GM12878 (cell line): Measurements from ENCODE around the gene ZSCAN22. TPM values are rescaled to one million over a fixed set of nuclear protein-coding genes. Genes with fewer than 3 reads are reported as not detected.

Source experiments
- ATAC-seq: fragments of 200-7000 bp; cut with Tn5 transposase; 3 replicates; pipeline ENCODE4 v1.9.1; 2020; ENCODE audit warnings: mild to moderate bottlenecking, moderate library complexity
- BruUV-seq: library from RNA; stranded (reverse); fragments of 400-500 nt; replicated peaks from 2 replicates; lab custom pipeline; 2021; lab: Mats Ljungman, UMichigan
- CTCF ChIA-PET: fragments of 300-600 bp; sonication (Branson Sonifier 250); formaldehyde crosslinking; extraction: SDS; loops from one replicate; lab custom pipeline; 2021; ENCODE audit warnings: inconsistent platforms; lab: Yijun Ruan, JAX
- POLR2A ChIA-PET: fragments of 350-600 bp; formaldehyde crosslinking; extraction: SDS; loops from one replicate; lab custom pipeline; 2021; ENCODE audit warnings: inconsistent platforms; lab: Charles Lee
- RAD21 ChIA-PET: fragments of 300-600 bp; sonication (Branson Sonifier 250); formaldehyde crosslinking; loops from one replicate; lab custom pipeline; 2023; ENCODE audit warnings: antibody characterized with exemption; ENCODE audit not compliant: unreplicated experiment; lab: Charles Lee
- SMC1A ChIA-PET: fragments of 300-600 bp; sonication (Branson Sonifier 250); formaldehyde crosslinking; loops from one replicate; lab custom pipeline; 2023; ENCODE audit not compliant: unreplicated experiment, uncharacterized antibody; lab: Charles Lee
- DNase-seq: peaks from one replicate; pipeline ENCODE4 v3.0.0-alpha.2; 2011; ENCODE audit warnings: low read depth, low spot score
- FAIRE-seq: peaks from 3 replicates; lab custom pipeline; 2011; peaks lifted over from hg19 to GRCh38; lab: Jason Lieb, UNC
- H2AFZ ChIP-seq: 2 replicates; pipeline ENCODE4 v1.6.0; 2011; ENCODE audit warnings: low read depth, low read length, control low read depth; ENCODE audit not compliant: control insufficient read depth
- H3K27ac ChIP-seq: 2 replicates; pipeline ENCODE4 v1.5.1; 2011; ENCODE audit warnings: control low read depth; ENCODE audit not compliant: control insufficient read depth, insufficient read depth
- H3K27me3 ChIP-seq, 2 experiments: replicated peaks in 1 of 2; 2 replicates each; pipeline versions ENCODE4 v1.6.0 to v1.6.1; 2011; ENCODE audit warnings: low read length in 1 of 2; ENCODE audit not compliant: control insufficient read depth in 2 of 2, insufficient read depth in 2 of 2
- H3K36me3 ChIP-seq, 2 experiments: 2 replicates each; pipeline ENCODE4 v1.5.1; 2011; ENCODE audit warnings: low read length in 1 of 2; ENCODE audit not compliant: control insufficient read depth in 2 of 2, insufficient read depth in 2 of 2
- H3K4me1 ChIP-seq: 2 replicates; pipeline ENCODE4 v1.6.1; 2011; ENCODE audit warnings: mild to moderate bottlenecking, low read length, moderate library complexity, mixed read lengths; ENCODE audit not compliant: control insufficient read depth, insufficient read depth
- H3K4me2 ChIP-seq: 2 replicates; pipeline ENCODE4 v1.6.0; 2011; ENCODE audit warnings: control low read depth; ENCODE audit not compliant: control insufficient read depth, insufficient read depth
- H3K4me3 ChIP-seq: fragments of 200-600 bp; sonication (generic); 2 replicates; pipeline ENCODE4 v1.5.1; 2016
- H3K79me2 ChIP-seq: 2 replicates; pipeline ENCODE4 v1.6.0; 2011; ENCODE audit warnings: low read length; ENCODE audit not compliant: control insufficient read depth, insufficient read depth
- H3K9ac ChIP-seq: 2 replicates; pipeline ENCODE4 v1.8.0; 2011; ENCODE audit warnings: low read length, control low read depth, mixed read lengths; ENCODE audit not compliant: control insufficient read depth, insufficient read depth
- H3K9me3 ChIP-seq: replicated peaks from 3 replicates; pipeline ENCODE4 v1.5.1; 2011; ENCODE audit warnings: mild to moderate bottlenecking, low read length; ENCODE audit not compliant: control insufficient read depth, insufficient read depth
- H4K20me1 ChIP-seq: 2 replicates; pipeline ENCODE4 v1.6.0; 2011; ENCODE audit not compliant: control insufficient read depth, insufficient read depth
- CBFB ChIP-seq: IDR thresholded peaks from 2 replicates; pipeline ENCODE4 v1.6.1; 2016; ENCODE audit warnings: antibody characterized with exemption, low read depth
- FOXK2 ChIP-seq: fragments of 450-650 bp; IDR thresholded peaks from 2 replicates; pipeline ENCODE4 v1.6.1; 2017; ENCODE audit warnings: mild to moderate bottlenecking, moderate library complexity
- PKNOX1 ChIP-seq: fragments of 450-650 bp; IDR thresholded peaks from 2 replicates; pipeline ENCODE4 v1.6.1; 2016; ENCODE audit warnings: mild to moderate bottlenecking
- RAD51 ChIP-seq: fragments of 450-650 bp; IDR thresholded peaks from 2 replicates; pipeline ENCODE4 v1.6.1; 2016; ENCODE audit warnings: moderate library complexity, mild to moderate bottlenecking, inconsistent platforms
- RELB ChIP-seq: fragments of 450-650 bp; IDR thresholded peaks from 2 replicates; pipeline ENCODE4 v1.6.1; 2017; ENCODE audit warnings: low read depth, mild to moderate bottlenecking, moderate library complexity
- RFX5 ChIP-seq: IDR thresholded peaks from 2 replicates; pipeline ENCODE4 v1.6.1; 2011; ENCODE audit warnings: low read depth, low read length, improper control_type of control experiment
- SP1 ChIP-seq: IDR thresholded peaks from one replicate; pipeline ENCODE4 v1.6.1; 2011; ENCODE audit warnings: low read depth, low read length
- TCF12 ChIP-seq: IDR thresholded peaks from 2 replicates; pipeline ENCODE4 v1.6.1; 2011; ENCODE audit warnings: low read depth, mild to moderate bottlenecking, low read length
- ZBTB40 ChIP-seq: fragments of 450-650 bp; IDR thresholded peaks from 2 replicates; pipeline ENCODE4 v1.6.1; 2016; ENCODE audit warnings: mild to moderate bottlenecking, moderate library complexity, borderline replicate concordance
- ZNF217 ChIP-seq: fragments of 450-650 bp; IDR thresholded peaks from 2 replicates; pipeline ENCODE4 v1.6.1; 2017; ENCODE audit warnings: antibody characterized with exemption, mild to moderate bottlenecking
- WGBS: methylation state at CpG from one replicate; pipeline ENCODE4 v1.1.6; 2016; ENCODE audit warnings: low lambda C conversion rate; ENCODE audit not compliant: insufficient replicate concordance, insufficient coverage; ENCODE audit errors: missing lambda C conversion rate; 5-methylcytosine and 5-hydroxymethylcytosine counted together
- in situ Hi-C: fragments of 300-500 bp; cut with MboI; formaldehyde crosslinking; loops from 9 replicates; pipeline ENCODE4 v1.14.3; 2018; ENCODE audit warnings: mixed read lengths
- intact Hi-C: fragments of 100-400 bp; cut with micrococcal nuclease; formaldehyde crosslinking; loops from one replicate; pipeline ENCODE4 v1.14.2; 2022; ENCODE audit not compliant: unreplicated experiment
- polyA plus RNA-seq, 11 experiments: library from polyadenylated mRNA; depleted of rRNA in 4 of 11; unstranded in 6 of 11; stranded (reverse) in 5 of 11; fragments of >200 nt; fragmentation: Nextera tagmentation in 4 of 11; fragmentation: Illumina TruSeq in 1 of 11; extraction: Ambion mirVana in 4 of 11; extraction: Trizol in 1 of 11; gene quantifications; 1 replicate in 1 of 11; 2 replicates in 10 of 11; pipeline versions ENCODE4 v1.2.1 to v1.2.3, GENCODE V29; 2011 to 2016; ENCODE audit warnings: inconsistent platforms in 2 of 11, missing spikeins in 2 of 11, low read depth in 1 of 11
- total RNA-seq, 4 experiments: library from RNA; depleted of rRNA in 3 of 4; stranded (reverse); fragments of >200 nt in 3 of 4; fragmentation: Illumina TruSeq in 1 of 4; extraction: Trizol in 1 of 4; gene quantifications; 2 replicates each; pipeline versions ENCODE4 v1.2.1 to v1.2.3, GENCODE V29; 2013 to 2021

Gene ZSCAN22
- total and polyA plus RNA-seq, 10 of the 15 experiments (the other 5 are each of a cell fraction or from before 2014, with no cell fraction given), result 0.49 to 3.9 (median 2.6) TPM

- TSS peak; percentile 97 for BruUV-seq
- peak within 1 kb of the TSS; percentile 88 for H3K4me2 ChIP-seq
- no peaks in the 10 kb centered on the region for H4K20me1 ChIP-seq
- H3K4me1 ChIP-seq, result peaks cover 15% of the 10 kb centered on the region
- H3K79me2 ChIP-seq, result peaks cover 44% of the 10 kb centered on the region
- peak within 1 kb of the TSS; percentile 97 for H3K4me3 ChIP-seq
- intact Hi-C loops (no loop called here), in situ Hi-C loops (no loop called here)
- peak; percentile 96 for DNase-seq
- ChIA-PET RAD21 (interaction anchor here (1.0 kb wide), 2 partner anchors 22 to 25 kb away, joined by 3 read pairs; partner anchors contain the start of gene ZNF584), SMC1A (interaction anchor here (1.5 kb wide), 1 partner anchor 23 kb away, joined by 3 read pairs; no protein-coding TSS in a partner anchor), POLR2A (interaction anchor here (1.5 kb wide), 1 partner anchor 102 kb away, joined by 4 read pairs; no protein-coding TSS in a partner anchor), CTCF (interaction anchor here (0.6 kb wide), 1 partner anchor 56 kb away, joined by 3 read pairs; no protein-coding TSS in a partner anchor)
- H3K27me3 ChIP-seq, result no peaks in the 10 kb centered on the region
- H3K27ac ChIP-seq, result peak within 1 kb of the TSS; percentile 97
- FAIRE-seq, result peak; percentile 93
- H3K9me3 ChIP-seq, result no peaks in the 10 kb centered on the region
- 1% methylated on average over 58 of the region's 64 CpGs for WGBS
- H3K9ac ChIP-seq, result peak within 1 kb of the TSS; percentile 96
- peaks cover 0 to 14% of the 10 kb centered on the region in 2 experiments for H3K36me3 ChIP-seq
- peak within 1 kb of the TSS; percentile 68 for H2AFZ ChIP-seq
- ATAC-seq, result peak; percentile 90
- TF ChIP-seq RAD51, result peak; percentile 56
- no peak; the same call in 1 of the 2 replicates for TF ChIP-seq RELB
- peak; percentile 76 for TF ChIP-seq PKNOX1
- TF ChIP-seq ZNF217, result no peak
- TF ChIP-seq RFX5, result no peak
- peak; percentile 96 for TF ChIP-seq ZBTB40
- TF ChIP-seq FOXK2, result no peak
- TF ChIP-seq CBFB, result peak; percentile 94
- TF ChIP-seq SP1, result peak; percentile 85
- TF ChIP-seq TCF12, result peak; percentile 9; the same call in 1 of the 2 replicates
These were observed 60.0 kb downstream of the ZSCAN22 start, which contains the start of gene RPS5 for GRCh38 chr19:58386576-58387337. Gene RPS5, plus strand, starts transcription at chr19:58387269. Its CDS starts 869 bp downstream, at chr19:58388138.
